HFF-Myc (cell line): ENCODE measurements around the gene MOV10L1.

Source experiments
- DNase-seq: peaks from one replicate; pipeline ENCODE4 v3.0.0-alpha.2; 2011; ENCODE audit warnings: low read depth; ENCODE audit errors: extremely low read depth
- H3K4me3 ChIP-seq: replicated peaks from 2 replicates; pipeline ENCODE4 v1.5.1; 2011; ENCODE audit warnings: low read depth, mild to moderate bottlenecking, control low read depth, low read length
- CTCF ChIP-seq: IDR thresholded peaks from 2 replicates; pipeline ENCODE4 v1.5.1; 2012; ENCODE audit warnings: mild to moderate bottlenecking, low read depth, low read length, control low read depth; ENCODE audit errors: missing control alignments

The MOV10L1 gene

GRCh38 chr22:50210378-50211139 lies 120.8 kb downstream of the MOV10L1 start:
- H3K4me3 ChIP-seq: no peak overlapping the region
- DNase-seq: no peak
- TF ChIP-seq CTCF: no peak

GRCh38 chr22:50211147-50211546 lies 121.3 kb downstream of the MOV10L1 start:
- no peak for DNase-seq
- no peak overlapping the region for H3K4me3 ChIP-seq
- TF ChIP-seq CTCF: no peak
